Right renal cortex interstitium (tissue), 3 donors: ENCODE measurements around the gene TOB2. TPM values are rescaled to one million over a fixed set of nuclear protein-coding genes. Genes with fewer than 3 reads are reported as not detected.

Experiments
- DNase-seq, 3 donors: peaks; one replicate each; pipeline ENCODE4 v3.0.0-alpha.2; 2013; ENCODE audit warnings: low read depth in 3 of 3, low spot score in 2 of 3
- polyA plus RNA-seq, 3 donors: library from polyadenylated mRNA; unstranded; fragments of 120-200 nt; gene quantifications; one replicate each; pipeline ENCODE4 v1.2.1, GENCODE V29; 2013; ENCODE audit not compliant: insufficient read length in 3 of 3

Gene TOB2
- polyA plus RNA-seq, 3 donors: 46.2 to 54.6 (median 48.3) TPM

GRCh38 chr22:41395531-41396240 is 50.9 kb downstream of the TOB2 start:
- no peak for DNase-seq

GRCh38 chr22:41394012-41394356 is 52.6 kb downstream of the TOB2 start:
- DNase-seq: no peak

- no peak for DNase-seq
Measured at GRCh38 chr22:41387341-41387740, 59.3 kb downstream of the TOB2 start.

DNA sequence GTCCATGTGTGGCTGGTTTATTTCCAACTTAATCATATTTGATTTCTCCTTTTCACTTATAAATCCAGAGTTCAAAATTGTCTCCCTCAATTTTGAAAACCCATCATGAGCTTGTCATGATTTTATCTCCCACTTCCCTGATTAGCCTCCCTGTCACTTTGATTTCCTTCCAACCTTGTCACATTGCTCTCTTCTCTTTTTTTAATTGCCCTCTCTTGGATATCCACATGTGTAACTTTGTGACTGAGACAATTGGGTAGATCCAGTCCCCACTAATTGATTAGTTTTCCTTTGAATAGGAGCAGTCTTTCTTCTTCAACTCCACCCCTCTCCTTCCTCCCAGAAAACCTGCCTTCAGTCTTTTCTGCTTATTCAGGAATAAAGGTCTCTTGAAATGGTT is 62.5 kb downstream of the TOB2 start:
- DNase-seq: no peak

Other genes with a start within 250 kb of the TOB2 start
- 10 to 100 TPM; 26.4 to 29.3 (median 27.8) TPM for gene L3MBTL2, start 241.5 kb downstream of the TOB2 start, polyA plus RNA-seq
- gene CHADL, start 205.9 kb downstream of the TOB2 start, polyA plus RNA-seq: 1 to 10 TPM; 2.7 to 3.1 (median 2.9) TPM
- 10 to 100 TPM; 45.4 to 51.1 (median 47.1) TPM for gene RANGAP1, start 160.6 kb downstream of the TOB2 start, polyA plus RNA-seq
- 10 to 100 TPM; 68.3 to 85.9 (median 76.5) TPM for gene ZC3H7B, start 145.3 kb downstream of the TOB2 start, polyA plus RNA-seq
- gene TEF, start 64.9 kb downstream of the TOB2 start, polyA plus RNA-seq: 10 to 100 TPM; 16.0 to 18.9 (median 17.2) TPM
- gene PHF5A, start 21.9 kb upstream of the TOB2 start, polyA plus RNA-seq: 10 to 100 TPM; 56.5 to 68.7 (median 59.1) TPM
- 100 to 1,000 TPM; 116 to 135 (median 127) TPM for gene ACO2, start 22.3 kb upstream of the TOB2 start, polyA plus RNA-seq
- gene POLR3H, start 97.7 kb upstream of the TOB2 start, polyA plus RNA-seq: 10 to 100 TPM; 28.7 to 31.2 (median 30.9) TPM
- 1 to 10 TPM; 4.1 to 6.0 (median 5.4) TPM for gene CSDC2, start 114.2 kb upstream of the TOB2 start, polyA plus RNA-seq
- gene PMM1, start 143.0 kb upstream of the TOB2 start, polyA plus RNA-seq: 10 to 100 TPM; 47.6 to 53.1 (median 51.2) TPM
- 10 to 100 TPM; 23.6 to 25.6 (median 24.2) TPM for gene DESI1, start 174.2 kb upstream of the TOB2 start, polyA plus RNA-seq
- 100 to 1,000 TPM; 372 to 405 (median 383) TPM for gene XRCC6, start 174.5 kb upstream of the TOB2 start, polyA plus RNA-seq
- gene SNU13, start 242.1 kb upstream of the TOB2 start, polyA plus RNA-seq: 100 to 1,000 TPM; 135 to 151 (median 145) TPM